ENCODE data around the gene NTRK2. TPM values are rescaled to one million over a fixed set of nuclear protein-coding genes. Genes with fewer than 3 reads are reported as not detected.

The NTRK2 gene
- total RNA-seq, 6 experiments from 2014 or later, result 0.11 to 0.83 (median 0.25) TPM

DNA sequence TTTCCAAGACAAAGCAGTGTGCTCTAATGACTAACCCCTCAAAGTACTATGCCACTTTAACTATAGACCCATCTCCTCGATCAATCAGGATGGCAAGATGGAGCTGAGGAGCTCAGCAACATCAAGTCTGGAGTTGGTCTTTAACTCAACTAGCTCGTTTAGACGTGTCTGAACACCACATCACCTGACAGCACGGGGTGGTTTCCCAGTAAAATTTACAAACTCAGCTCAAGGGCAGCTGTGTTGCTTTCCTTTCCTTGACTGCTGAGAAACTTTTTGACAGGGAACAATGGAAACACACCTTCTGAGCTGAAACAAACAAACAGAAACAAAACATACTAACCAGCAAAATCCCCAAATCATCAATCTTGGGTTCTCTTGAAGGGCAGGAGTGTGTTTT lies 202.5 kb downstream of the NTRK2 start:
- DNase-seq, result no peak
- Mint-ChIP-seq H3K36me3 (ENCODE audit: low read depth) (no peaks in the 10 kb centered on the region), H3K4me1 (ENCODE audit: low read depth) (no peaks in the 10 kb centered on the region; the same call in 1 of the 2 replicates), H3K9me3 (no peaks in the 10 kb centered on the region; the same call in 1 of the 2 replicates), H3K27ac (no peak overlapping the region), H3K27me3 (ENCODE audit: insufficient read depth) (no peaks in the 10 kb centered on the region), H3K4me3 (no peak overlapping the region)
- TF ChIP-seq, protein P1, sequence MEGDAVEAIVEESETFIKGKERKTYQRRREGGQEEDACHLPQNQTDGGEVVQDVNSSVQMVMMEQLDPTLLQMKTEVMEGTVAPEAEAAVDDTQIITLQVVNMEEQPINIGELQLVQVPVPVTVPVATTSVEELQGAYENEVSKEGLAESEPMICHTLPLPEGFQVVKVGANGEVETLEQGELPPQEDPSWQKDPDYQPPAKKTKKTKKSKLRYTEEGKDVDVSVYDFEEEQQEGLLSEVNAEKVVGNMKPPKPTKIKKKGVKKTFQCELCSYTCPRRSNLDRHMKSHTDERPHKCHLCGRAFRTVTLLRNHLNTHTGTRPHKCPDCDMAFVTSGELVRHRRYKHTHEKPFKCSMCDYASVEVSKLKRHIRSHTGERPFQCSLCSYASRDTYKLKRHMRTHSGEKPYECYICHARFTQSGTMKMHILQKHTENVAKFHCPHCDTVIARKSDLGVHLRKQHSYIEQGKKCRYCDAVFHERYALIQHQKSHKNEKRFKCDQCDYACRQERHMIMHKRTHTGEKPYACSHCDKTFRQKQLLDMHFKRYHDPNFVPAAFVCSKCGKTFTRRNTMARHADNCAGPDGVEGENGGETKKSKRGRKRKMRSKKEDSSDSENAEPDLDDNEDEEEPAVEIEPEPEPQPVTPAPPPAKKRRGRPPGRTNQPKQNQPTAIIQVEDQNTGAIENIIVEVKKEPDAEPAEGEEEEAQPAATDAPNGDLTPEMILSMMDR (IDR thresholded peaks at IDR 0.05), result no peak

- H3K36me3 Mint-ChIP-seq (ENCODE audit: low read depth), result no peaks in the 10 kb centered on the region
- no peak overlapping the region for H3K4me3 Mint-ChIP-seq
- peaks cover 3% of the 10 kb centered on the region for H3K9me3 Mint-ChIP-seq
- H3K27ac Mint-ChIP-seq, result peak overlapping the region; percentile 70; the same call in 1 of the 2 replicates
- peaks cover 2% of the 10 kb centered on the region; the same call in 1 of the 2 replicates for H3K27me3 Mint-ChIP-seq (ENCODE audit: insufficient read depth)
- H3K4me1 Mint-ChIP-seq (ENCODE audit: low read depth), result no peaks in the 10 kb centered on the region; the same call in 1 of the 2 replicates
- no peak for DNase-seq
- TF ChIP-seq, protein P1 (IDR thresholded peaks at IDR 0.05), result no peak
Observed at GRCh38 chr9:84874022-84874421, 204.5 kb downstream of the NTRK2 start.

GRCh38 chr9:84874596-84874995 lies 205.1 kb downstream of the NTRK2 start:
- no peak for DNase-seq
- Mint-ChIP-seq H3K27me3 (ENCODE audit: insufficient read depth) (peaks cover 2% of the 10 kb centered on the region; the same call in 1 of the 2 replicates), H3K9me3 (peaks cover 4% of the 10 kb centered on the region), H3K4me1 (ENCODE audit: low read depth) (no peaks in the 10 kb centered on the region; the same call in 1 of the 2 replicates), H3K27ac (peak overlapping the region; percentile 70; the same call in 1 of the 2 replicates), H3K36me3 (ENCODE audit: low read depth) (no peaks in the 10 kb centered on the region), H3K4me3 (peak overlapping the region; percentile 53; the same call in 1 of the 2 replicates)
- TF ChIP-seq, protein P1 (IDR thresholded peaks at IDR 0.05), result no peak

DNA sequence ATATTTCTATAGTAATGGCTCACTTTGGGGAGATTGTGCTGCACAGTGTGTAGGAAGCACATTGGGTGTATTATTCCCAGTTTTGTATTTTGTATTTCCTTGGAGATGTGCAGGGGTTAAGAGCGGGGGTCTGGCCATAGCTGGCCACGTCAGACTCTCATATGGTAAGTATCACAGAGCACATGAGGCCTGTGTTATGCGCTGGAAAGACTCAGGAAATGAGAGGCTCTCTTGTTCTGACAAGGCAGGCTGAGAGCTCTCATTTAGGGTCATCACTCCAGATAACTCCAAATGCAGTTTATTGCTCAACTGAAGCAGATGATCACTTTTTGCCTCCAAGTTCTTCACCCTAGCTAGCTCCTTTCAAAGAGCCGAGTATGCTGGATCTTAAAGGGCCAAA lies 205.7 kb downstream of the NTRK2 start:
- Mint-ChIP-seq H3K27ac (no peak overlapping the region), H3K4me3 (no peak overlapping the region), H3K27me3 (ENCODE audit: insufficient read depth) (peaks cover 2% of the 10 kb centered on the region; the same call in 1 of the 2 replicates), H3K36me3 (ENCODE audit: low read depth) (no peaks in the 10 kb centered on the region), H3K9me3 (peaks cover 4% of the 10 kb centered on the region), H3K4me1 (ENCODE audit: low read depth) (no peaks in the 10 kb centered on the region; the same call in 1 of the 2 replicates)
- DNase-seq, result no peak
- TF ChIP-seq, protein P1 (IDR thresholded peaks at IDR 0.05), result no peak

- Mint-ChIP-seq H3K36me3 (ENCODE audit: low read depth) (no peaks in the 10 kb centered on the region), H3K27ac (no peak overlapping the region), H3K4me1 (ENCODE audit: low read depth) (no peaks in the 10 kb centered on the region; the same call in 1 of the 2 replicates), H3K27me3 (ENCODE audit: insufficient read depth) (peaks cover 2% of the 10 kb centered on the region; the same call in 1 of the 2 replicates), H3K4me3 (no peak overlapping the region), H3K9me3 (peaks cover 4% of the 10 kb centered on the region)
- DNase-seq, result no peak
- TF ChIP-seq, protein P1 (IDR thresholded peaks at IDR 0.05), result no peak
Observed at GRCh38 chr9:84879631-84880030, 210.1 kb downstream of the NTRK2 start.

All from HFFc6 (cell line).